SU-DHL-6 (cell line): ENCODE results near the gene BIK.

ENCODE experiments used
- H2AFZ ChIP-seq: fragments of 200-600 bp; sonication (generic); 2 replicates; pipeline ENCODE4 v1.6.1; 2014; ENCODE audit warnings: low read depth, mild to moderate bottlenecking, moderate library complexity, mixed read lengths, antibody characterized with exemption, low read length; ENCODE audit not compliant: severe bottlenecking
- H3F3A ChIP-seq: fragments of 200-600 bp; shearing (Covaris generic); 2 replicates; pipeline ENCODE4 v1.6.0; 2016; ENCODE audit warnings: antibody characterized with exemption, mild to moderate bottlenecking; ENCODE audit not compliant: insufficient read depth
- H3K27ac ChIP-seq: fragments of 200-600 bp; sonication (generic); 2 replicates; pipeline ENCODE4 v1.5.1; 2016; ENCODE audit warnings: low read depth, mild to moderate bottlenecking, low read length, moderate library complexity, mixed read lengths
- H3K27me3 ChIP-seq: fragments of 200-600 bp; sonication (generic), shearing (Covaris generic); 2 replicates; pipeline ENCODE4 v1.6.0; 2014; ENCODE audit warnings: mild to moderate bottlenecking, low read length
- H3K36me3 ChIP-seq: fragments of 200-600 bp; sonication (generic); 2 replicates; pipeline ENCODE4 v1.6.1; 2014; ENCODE audit warnings: mild to moderate bottlenecking, low read length, mixed read lengths
- H3K4me2 ChIP-seq: fragments of 300-600, 200-600 bp; shearing (Covaris generic), sonication (generic); 2 replicates; pipeline ENCODE4 v1.6.0; 2014; ENCODE audit warnings: low read length, low read depth, mild to moderate bottlenecking; ENCODE audit not compliant: poor library complexity, severe bottlenecking
- H3K4me3 ChIP-seq: fragments of 200-600 bp; sonication (generic); 2 replicates; pipeline ENCODE4 v1.5.1; 2014; ENCODE audit warnings: antibody characterized with exemption, low read length, mild to moderate bottlenecking, mixed read lengths; ENCODE audit not compliant: insufficient read depth, poor library complexity, severe bottlenecking
- H3K79me2 ChIP-seq: fragments of 200-600 bp; sonication (generic); 2 replicates; pipeline ENCODE4 v1.6.1; 2014; ENCODE audit warnings: mild to moderate bottlenecking, low read length, moderate library complexity; ENCODE audit not compliant: insufficient read depth
- H3K9ac ChIP-seq: fragments of 200-600 bp; sonication (generic); 2 replicates; pipeline ENCODE4 v1.7.0; 2014; ENCODE audit warnings: mild to moderate bottlenecking, low read length
- H3K9me2 ChIP-seq: fragments of 200-600 bp; sonication (generic); replicated peaks from 2 replicates; pipeline ENCODE4 v1.6.1; 2014; ENCODE audit warnings: low read length; ENCODE audit not compliant: insufficient read depth
- H3K9me3 ChIP-seq: fragments of 200-600 bp; sonication (generic); 2 replicates; pipeline ENCODE4 v1.6.1; 2014; ENCODE audit warnings: low read length, mixed read lengths; ENCODE audit not compliant: insufficient read depth
- H4K20me1 ChIP-seq: fragments of 200-600 bp; sonication (generic); 2 replicates; pipeline ENCODE4 v1.6.1; 2014; ENCODE audit warnings: low read depth, mild to moderate bottlenecking, antibody characterized with exemption, low read length, moderate library complexity, mixed read lengths
- EZH2phosphoT487 ChIP-seq: fragments of 200-600 bp; sonication (generic), shearing (Covaris generic); conservative IDR thresholded peaks from 2 replicates; pipeline ENCODE4 v1.6.1; 2018; ENCODE audit warnings: mild to moderate bottlenecking, antibody characterized with exemption, low read length, moderate library complexity, mixed read lengths
- TF ChIP-seq, protein P1 (sequence below): fragments of 200-600 bp; sonication (generic); IDR thresholded peaks from one replicate; pipeline ENCODE4 v1.5.1; 2017; ENCODE audit warnings: antibody characterized with exemption, mild to moderate bottlenecking, low read length, moderate library complexity; ENCODE audit not compliant: insufficient read depth, poor library complexity, severe bottlenecking

BIK gene

DNA sequence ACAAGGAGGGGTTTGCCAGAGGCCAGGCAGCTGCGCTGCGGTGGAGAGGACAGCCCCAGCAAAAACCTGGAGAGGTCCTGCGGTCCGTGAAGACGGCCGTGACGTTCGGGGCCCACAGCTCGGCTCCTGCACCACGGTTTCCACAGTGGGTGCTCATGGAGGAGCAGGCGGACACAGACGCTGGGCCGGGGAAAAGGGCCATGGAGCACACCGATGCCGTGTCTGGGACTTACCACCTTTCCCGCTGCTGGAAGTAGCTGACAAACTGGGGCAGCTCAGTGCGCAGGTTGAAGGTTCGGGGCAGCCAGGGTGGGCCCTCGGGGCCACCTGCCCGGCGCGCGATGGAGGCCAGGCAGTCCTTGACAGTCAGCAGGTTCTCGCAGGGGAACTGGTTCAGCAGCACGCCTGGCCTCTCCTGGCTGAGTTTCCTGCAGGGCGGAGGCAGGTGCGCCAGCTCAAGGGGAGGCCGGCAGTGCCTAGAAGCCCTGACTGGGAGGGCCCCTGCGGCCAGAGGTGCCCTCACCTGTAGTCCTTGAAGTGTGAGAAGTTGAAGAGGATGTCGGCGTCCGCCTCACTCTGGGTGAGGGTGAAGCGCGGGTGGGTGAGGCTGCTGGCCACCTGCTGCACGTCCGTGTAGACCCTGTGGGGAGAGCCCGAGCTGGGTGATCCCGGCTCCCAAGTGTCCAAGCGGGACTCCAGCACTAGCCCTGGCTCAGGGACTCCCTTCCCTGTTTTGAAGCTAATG is 63.6 kb downstream of the BIK start:
- Histone ChIP-seq H3F3A (no peaks in the 10 kb centered on the region), H3K36me3 (no peaks in the 10 kb centered on the region), H3K9me2 (no peaks in the 10 kb centered on the region), H4K20me1 (no peaks in the 10 kb centered on the region), H3K9me3 (no peaks in the 10 kb centered on the region), H3K9ac (no peak overlapping the region), H3K27ac (no peak overlapping the region), H3K4me2 (no peak overlapping the region), H3K4me3 (no peak overlapping the region), H3K27me3 (no peaks in the 10 kb centered on the region), H3K79me2 (no peaks in the 10 kb centered on the region), H2AFZ (no peak overlapping the region)
- TF ChIP-seq, protein P1, sequence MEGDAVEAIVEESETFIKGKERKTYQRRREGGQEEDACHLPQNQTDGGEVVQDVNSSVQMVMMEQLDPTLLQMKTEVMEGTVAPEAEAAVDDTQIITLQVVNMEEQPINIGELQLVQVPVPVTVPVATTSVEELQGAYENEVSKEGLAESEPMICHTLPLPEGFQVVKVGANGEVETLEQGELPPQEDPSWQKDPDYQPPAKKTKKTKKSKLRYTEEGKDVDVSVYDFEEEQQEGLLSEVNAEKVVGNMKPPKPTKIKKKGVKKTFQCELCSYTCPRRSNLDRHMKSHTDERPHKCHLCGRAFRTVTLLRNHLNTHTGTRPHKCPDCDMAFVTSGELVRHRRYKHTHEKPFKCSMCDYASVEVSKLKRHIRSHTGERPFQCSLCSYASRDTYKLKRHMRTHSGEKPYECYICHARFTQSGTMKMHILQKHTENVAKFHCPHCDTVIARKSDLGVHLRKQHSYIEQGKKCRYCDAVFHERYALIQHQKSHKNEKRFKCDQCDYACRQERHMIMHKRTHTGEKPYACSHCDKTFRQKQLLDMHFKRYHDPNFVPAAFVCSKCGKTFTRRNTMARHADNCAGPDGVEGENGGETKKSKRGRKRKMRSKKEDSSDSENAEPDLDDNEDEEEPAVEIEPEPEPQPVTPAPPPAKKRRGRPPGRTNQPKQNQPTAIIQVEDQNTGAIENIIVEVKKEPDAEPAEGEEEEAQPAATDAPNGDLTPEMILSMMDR, result no peak
- TF ChIP-seq EZH2phosphoT487, result no peak

DNA sequence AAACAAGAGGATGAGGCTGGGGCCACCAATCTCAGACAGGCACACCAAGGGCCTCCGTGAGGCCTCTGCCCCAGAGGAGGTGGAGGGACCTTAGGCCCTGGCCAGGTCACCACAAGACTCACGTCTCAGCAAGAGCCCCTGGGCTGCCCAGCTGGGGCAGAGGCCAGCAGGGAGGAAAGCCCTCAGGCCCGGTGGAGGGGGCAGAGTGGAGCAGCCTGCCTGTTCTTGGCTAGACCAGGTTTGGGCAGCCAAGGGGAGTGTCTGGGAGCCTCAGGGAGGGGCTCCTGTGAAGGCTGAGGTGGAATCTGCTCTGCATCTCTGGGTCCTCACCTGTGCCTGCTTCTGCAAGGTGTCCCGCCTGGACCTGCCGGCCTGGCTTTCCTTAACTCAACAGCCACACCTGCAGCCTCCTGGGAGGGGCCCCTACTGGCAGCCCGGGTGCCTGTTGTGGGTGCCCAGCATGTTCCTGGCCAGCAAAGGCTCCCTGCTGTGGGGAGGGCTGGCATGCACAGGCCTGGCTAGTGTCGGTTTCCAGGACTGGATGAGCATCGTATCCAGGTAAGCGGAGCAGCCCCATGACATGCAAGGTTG is 64.5 kb downstream of the BIK start:
- no peak overlapping the region for H2AFZ ChIP-seq
- H3K36me3 ChIP-seq, result no peaks in the 10 kb centered on the region
- TF ChIP-seq EZH2phosphoT487, result no peak
- TF ChIP-seq, protein P1, result no peak
- no peaks in the 10 kb centered on the region for H3K9me3 ChIP-seq
- H3K9me2 ChIP-seq, result no peaks in the 10 kb centered on the region
- H3K27ac ChIP-seq, result no peak overlapping the region
- no peaks in the 10 kb centered on the region for H3K79me2 ChIP-seq
- H3K4me3 ChIP-seq, result no peak overlapping the region
- H4K20me1 ChIP-seq, result no peaks in the 10 kb centered on the region
- no peak overlapping the region for H3K4me2 ChIP-seq
- no peaks in the 10 kb centered on the region for H3K27me3 ChIP-seq
- no peak overlapping the region for H3K9ac ChIP-seq
- H3F3A ChIP-seq, result no peaks in the 10 kb centered on the region

DNA sequence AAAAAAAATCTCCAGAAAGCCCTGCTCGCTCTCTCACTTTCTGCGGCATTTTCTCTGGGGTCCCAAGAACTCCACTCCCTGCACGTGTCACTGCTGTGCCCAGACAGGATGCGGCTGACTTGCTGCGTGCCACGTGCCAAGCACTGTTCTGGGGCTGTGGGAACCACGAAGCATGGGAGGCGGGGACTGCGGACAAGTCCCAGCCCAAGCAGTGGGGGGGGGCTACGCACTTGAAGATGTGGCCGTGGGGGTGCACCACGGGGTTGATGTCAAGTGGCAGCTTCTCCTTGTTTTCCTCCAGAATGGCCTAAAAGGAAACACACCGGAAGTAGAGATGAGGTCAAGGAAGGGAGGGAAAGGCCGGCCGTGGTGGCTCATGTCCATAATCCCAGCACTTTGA is 65.5 kb downstream of the BIK start:
- Histone ChIP-seq H3K4me2 (no peak overlapping the region), H3K9me2 (no peaks in the 10 kb centered on the region), H3K4me3 (no peak overlapping the region), H3K36me3 (no peaks in the 10 kb centered on the region), H3F3A (no peaks in the 10 kb centered on the region), H3K9ac (no peak overlapping the region), H3K27me3 (no peaks in the 10 kb centered on the region), H4K20me1 (no peaks in the 10 kb centered on the region), H3K9me3 (no peaks in the 10 kb centered on the region), H2AFZ (no peak overlapping the region), H3K79me2 (no peaks in the 10 kb centered on the region), H3K27ac (no peak overlapping the region)
- TF ChIP-seq, protein P1, result no peak
